Measurements from ENCODE around the gene SPEN. TPM values are rescaled to one million over a fixed set of nuclear protein-coding genes. Genes with fewer than 3 reads are reported as not detected.
"Not testable (repeated sequence)": the region's sequence is repeated elsewhere in the genome, so short reads cannot be mapped to it uniquely, and the experiment has no call there.

The SPEN gene
- total RNA-seq, 1 donor from 2014 or later = 20.8 TPM

DNA sequence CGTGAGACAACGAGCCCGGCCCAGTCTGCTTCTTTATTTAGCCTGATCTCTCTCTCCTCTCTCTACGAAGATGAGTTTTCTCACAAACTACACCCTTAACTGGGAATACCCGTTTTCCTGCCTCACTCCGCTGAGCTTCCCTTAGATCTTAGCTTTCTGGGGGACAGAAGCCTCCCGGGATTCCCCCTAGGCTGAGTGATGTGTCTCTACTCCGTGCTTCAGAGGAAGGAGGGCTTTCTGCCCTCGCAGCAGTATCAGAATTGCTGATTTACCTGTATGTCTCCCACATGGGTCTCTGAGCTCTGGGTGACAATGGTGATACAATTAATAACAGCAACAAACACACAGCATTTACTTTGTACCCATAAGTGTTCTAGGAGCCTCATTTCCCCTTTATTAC, 127.3 kb downstream of the SPEN start:
- Histone ChIP-seq H3K27me3 (ENCODE audit: low read depth) (no peaks in the 10 kb centered on the region), H3K4me3 (peak overlapping the region; percentile 98), H3K27ac (replicated peaks) (no peak overlapping the region), H3K4me1 (peaks cover 40% of the 10 kb centered on the region), H3K36me3 (peaks cover 26% of the 10 kb centered on the region), H3K9me3 (replicated peaks) (peaks cover 4% of the 10 kb centered on the region)
- TF ChIP-seq, protein P1, sequence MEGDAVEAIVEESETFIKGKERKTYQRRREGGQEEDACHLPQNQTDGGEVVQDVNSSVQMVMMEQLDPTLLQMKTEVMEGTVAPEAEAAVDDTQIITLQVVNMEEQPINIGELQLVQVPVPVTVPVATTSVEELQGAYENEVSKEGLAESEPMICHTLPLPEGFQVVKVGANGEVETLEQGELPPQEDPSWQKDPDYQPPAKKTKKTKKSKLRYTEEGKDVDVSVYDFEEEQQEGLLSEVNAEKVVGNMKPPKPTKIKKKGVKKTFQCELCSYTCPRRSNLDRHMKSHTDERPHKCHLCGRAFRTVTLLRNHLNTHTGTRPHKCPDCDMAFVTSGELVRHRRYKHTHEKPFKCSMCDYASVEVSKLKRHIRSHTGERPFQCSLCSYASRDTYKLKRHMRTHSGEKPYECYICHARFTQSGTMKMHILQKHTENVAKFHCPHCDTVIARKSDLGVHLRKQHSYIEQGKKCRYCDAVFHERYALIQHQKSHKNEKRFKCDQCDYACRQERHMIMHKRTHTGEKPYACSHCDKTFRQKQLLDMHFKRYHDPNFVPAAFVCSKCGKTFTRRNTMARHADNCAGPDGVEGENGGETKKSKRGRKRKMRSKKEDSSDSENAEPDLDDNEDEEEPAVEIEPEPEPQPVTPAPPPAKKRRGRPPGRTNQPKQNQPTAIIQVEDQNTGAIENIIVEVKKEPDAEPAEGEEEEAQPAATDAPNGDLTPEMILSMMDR (IDR thresholded peaks at IDR 0.05; ENCODE audit: borderline replicate concordance) = no peak
- no peak for DNase-seq
- intact Hi-C loops (cut with micrococcal nuclease) = no loop called here

DNA sequence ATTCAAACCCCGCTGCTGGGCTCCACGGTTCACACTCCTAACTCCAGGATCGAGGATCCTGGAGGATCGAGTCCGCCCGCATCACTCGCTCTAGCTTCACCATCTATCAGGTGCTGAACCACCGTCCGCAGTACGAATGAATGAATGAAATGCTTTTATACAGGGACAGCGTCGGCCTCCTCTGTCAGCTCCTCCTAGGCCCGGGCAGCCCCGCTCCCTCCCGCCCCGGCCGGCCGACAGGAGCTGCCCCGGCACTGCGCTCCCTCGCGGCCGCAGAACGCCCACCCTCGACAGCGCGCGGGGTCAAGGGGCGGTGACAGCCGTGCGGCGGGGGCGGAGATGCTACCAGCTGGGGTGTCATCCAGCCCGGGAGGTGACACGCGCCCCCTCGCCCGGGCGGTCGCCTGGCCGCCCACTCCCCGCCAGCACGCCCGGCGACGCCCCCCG, 127.9 kb downstream of the SPEN start:
- TF ChIP-seq, protein P1 (IDR thresholded peaks at IDR 0.05; ENCODE audit: borderline replicate concordance) = no peak
- H3K27ac ChIP-seq (replicated peaks) = peak overlapping the region; percentile 88
- H3K4me1 ChIP-seq = peaks cover 40% of the 10 kb centered on the region
- H3K36me3 ChIP-seq = peaks cover 21% of the 10 kb centered on the region
- H3K27me3 ChIP-seq (ENCODE audit: low read depth) = no peaks in the 10 kb centered on the region
- intact Hi-C loops (cut with micrococcal nuclease) = no loop called here
- DNase-seq = peak; percentile 69
- H3K9me3 ChIP-seq (replicated peaks) = peaks cover 4% of the 10 kb centered on the region
- H3K4me3 ChIP-seq = peak overlapping the region; percentile 98

DNA sequence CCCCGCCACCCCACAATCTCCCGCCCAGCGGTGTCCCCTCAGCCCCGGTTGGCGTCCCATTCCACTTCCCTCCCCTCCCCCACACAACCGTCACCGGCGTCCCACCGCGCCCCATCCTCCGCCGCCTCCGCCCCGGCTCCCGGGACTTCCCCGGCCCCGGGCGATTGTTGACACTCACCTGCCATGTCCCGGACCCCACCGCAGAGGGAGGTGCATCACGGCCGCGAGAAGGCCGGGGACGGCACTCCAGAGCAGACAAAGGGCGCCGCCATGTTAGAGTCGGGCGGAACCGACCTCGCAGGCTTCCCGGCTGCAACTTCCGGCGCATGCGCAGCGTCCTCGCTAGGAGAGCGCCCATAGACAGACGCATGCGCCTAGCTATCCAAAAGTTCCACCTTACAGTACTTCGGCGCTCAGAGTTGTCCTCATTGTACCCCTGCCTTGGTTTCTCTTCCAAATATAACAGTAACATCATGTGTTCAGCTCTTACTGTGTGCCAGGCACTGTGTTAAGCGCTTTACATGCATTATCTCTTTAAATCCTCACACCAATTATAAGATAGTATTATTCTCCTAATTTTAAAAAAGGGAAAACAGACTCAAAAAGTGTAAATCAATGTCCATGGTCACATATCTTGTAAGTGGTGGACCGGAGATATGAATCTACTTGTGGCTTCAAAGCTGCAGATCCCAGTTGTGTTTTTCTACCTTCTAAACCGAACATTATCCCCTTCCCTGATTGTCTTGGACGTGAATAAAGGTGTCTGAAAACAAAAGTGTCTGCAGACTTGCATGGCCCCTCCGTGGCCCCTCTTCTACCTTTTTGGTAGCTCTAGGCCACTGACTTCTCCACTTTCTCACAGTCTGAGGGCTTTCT, 128.5 kb downstream of the SPEN start, which contains the start of gene ZBTB17:
TSS of gene ZBTB17 (minus strand) at position 297 of the 876 bp plus-strand sequence. CDS start 27,606 bp downstream, outside the sequence.
- TF ChIP-seq, protein P1 (IDR thresholded peaks at IDR 0.05; ENCODE audit: borderline replicate concordance) = no peak
- Histone ChIP-seq H3K27me3 (ENCODE audit: low read depth) (no peaks in the 10 kb centered on the region), H3K4me3 (peak within 1 kb of the TSS; percentile 98), H3K27ac (replicated peaks) (peak within 1 kb of the TSS; percentile 88), H3K4me1 (peaks cover 40% of the 10 kb centered on the region), H3K9me3 (replicated peaks) (peaks cover 4% of the 10 kb centered on the region), H3K36me3 (peaks cover 20% of the 10 kb centered on the region)
- intact Hi-C loops (cut with micrococcal nuclease) = no loop called here
- peak; percentile 94 for DNase-seq

DNA sequence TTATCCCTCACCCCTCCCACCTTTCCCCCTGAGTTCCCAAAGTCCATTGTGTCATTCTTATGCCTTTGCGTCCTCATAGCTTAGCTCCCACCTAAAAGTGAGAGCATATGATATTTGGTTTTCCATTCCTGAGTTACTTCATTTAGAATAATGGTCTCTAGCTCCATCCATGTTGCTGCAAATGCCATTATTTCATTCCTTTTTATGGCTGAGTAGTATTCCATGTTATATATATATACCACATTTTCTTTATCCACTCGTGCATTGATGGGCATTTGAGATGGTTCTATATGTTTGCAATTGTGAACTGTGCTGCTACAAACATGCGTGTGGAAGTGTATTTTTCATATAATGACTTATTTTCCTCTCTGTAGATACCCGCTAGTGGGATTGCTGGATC, 130.4 kb downstream of the SPEN start:
- H3K36me3 ChIP-seq; H3K4me3 ChIP-seq; intact Hi-C loops (cut with micrococcal nuclease); H3K27ac ChIP-seq (replicated peaks); H3K27me3 ChIP-seq (ENCODE audit: low read depth); H3K9me3 ChIP-seq (replicated peaks); DNase-seq: not testable (repeated sequence)
- peaks cover 34% of the 10 kb centered on the region for H3K4me1 ChIP-seq

DNA sequence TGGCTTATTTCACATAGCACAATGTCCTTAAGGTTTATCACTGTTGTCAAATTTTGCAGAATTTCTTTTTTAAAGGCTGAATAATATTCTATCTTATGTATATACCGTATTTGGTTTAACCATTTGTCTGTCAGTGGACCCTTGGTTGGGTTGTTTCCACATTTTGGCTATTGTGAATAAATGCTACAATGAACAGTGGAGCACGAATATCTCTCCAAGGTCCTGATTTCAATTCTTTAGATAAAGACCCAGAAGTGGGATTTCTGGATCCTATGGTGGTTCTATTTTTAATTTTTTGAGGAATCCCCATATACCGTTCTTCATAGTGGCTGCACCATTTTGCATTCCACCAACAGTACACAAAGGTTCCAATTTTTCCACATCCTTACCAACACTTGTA, 134.2 kb downstream of the SPEN start:
- intact Hi-C loops (cut with micrococcal nuclease) = no loop called here
- no peak overlapping the region for H3K4me3 ChIP-seq

More for the DNA sequence above, 134.2 kb downstream of the SPEN start:
- no peaks in the 10 kb centered on the region for H3K27me3 ChIP-seq (ENCODE audit: low read depth)
- no peak overlapping the region for H3K27ac ChIP-seq (replicated peaks)
- H3K36me3 ChIP-seq = no peaks in the 10 kb centered on the region
- no peak for DNase-seq
- no peaks in the 10 kb centered on the region for H3K4me1 ChIP-seq
- TF ChIP-seq, protein P1 (IDR thresholded peaks at IDR 0.05; ENCODE audit: borderline replicate concordance) = no peak
- no peaks in the 10 kb centered on the region for H3K9me3 ChIP-seq (replicated peaks)

Data from left ventricle myocardium inferior (tissue), 1 donor.